Thyroid gland (tissue), 4 donors: ENCODE results near the gene MRPL41. TPM values are rescaled to one million over a fixed set of nuclear protein-coding genes. Genes with fewer than 3 reads are reported as not detected.
"Not testable (repeated sequence)": the region's sequence is repeated elsewhere in the genome, so short reads cannot be mapped to it uniquely, and the experiment has no call there.

Experiments used
- DNase-seq, 2 donors: peaks; one replicate each; pipeline ENCODE4 v3.0.0-alpha.2; 2019
- H3K27ac ChIP-seq, 3 donors: fragments of 200-600 bp; sonication (generic); 1 replicate in 2 of 3; 2 replicates in 1 of 3; pipeline ENCODE4 v1.5.1; 2016 to 2019; ENCODE audit warnings: mild to moderate bottlenecking in 1 of 3, moderate library complexity in 1 of 3
- H3K27me3 ChIP-seq: fragments of 200-600 bp; sonication (generic); one replicate; pipeline ENCODE4 v1.5.1; 2019
- H3K36me3 ChIP-seq, 2 donors: fragments of 200-600 bp; sonication (generic); one replicate each; pipeline ENCODE4 v1.5.1; 2016 to 2019
- H3K4me1 ChIP-seq, 2 donors: fragments of 200-600 bp; sonication (generic); one replicate each; pipeline ENCODE4 v1.5.1; 2017 to 2019
- H3K4me3 ChIP-seq, 3 donors: fragments of 200-600 bp; sonication (generic); replicated peaks in 1 of 3; 1 replicate in 2 of 3; 2 replicates in 1 of 3; pipeline ENCODE4 v1.5.1; 2016; ENCODE audit warnings: mild to moderate bottlenecking in 1 of 3
- H3K9me3 ChIP-seq: fragments of 200-600 bp; sonication (generic); one replicate; pipeline ENCODE4 v1.5.1; 2017
- POLR2A ChIP-seq, 2 donors: fragments of 450-650 bp; IDR thresholded peaks; one replicate each; pipeline ENCODE4 v1.6.1; 2017; ENCODE audit warnings: antibody characterized with exemption in 2 of 2, mild to moderate bottlenecking in 2 of 2, moderate library complexity in 1 of 2
- WGBS, 2 donors: methylation state at CpG; one replicate each; pipeline ENCODE4 v1.1.5; 2017; 5-methylcytosine and 5-hydroxymethylcytosine counted together
- intact Hi-C: fragments of 100-400 bp; cut with DNase I; formaldehyde crosslinking; loops from one replicate; pipeline ENCODE4 v1.15.1; 2023
- total RNA-seq, 4 donors: library from RNA; depleted of rRNA; stranded (reverse); fragments of >200 nt; gene quantifications; one replicate each; pipeline ENCODE4 v1.2.3, GENCODE V29; 2016
- TF ChIP-seq, protein P1 (sequence below), 6 experiments: fragments of 200-600 bp in 3 of 6; fragments of 450-650 bp in 3 of 6; sonication (generic) in 3 of 6; IDR thresholded peaks; one replicate each; pipeline ENCODE4 v1.5.1; 2016 to 2019; ENCODE audit warnings: antibody characterized with exemption in 6 of 6, mild to moderate bottlenecking in 2 of 6, inconsistent platforms in 1 of 6, moderate library complexity in 1 of 6

Gene MRPL41
- total RNA-seq, 4 donors from 2014 or later, result 24.5 to 67.2 (median 47.7) TPM

DNA sequence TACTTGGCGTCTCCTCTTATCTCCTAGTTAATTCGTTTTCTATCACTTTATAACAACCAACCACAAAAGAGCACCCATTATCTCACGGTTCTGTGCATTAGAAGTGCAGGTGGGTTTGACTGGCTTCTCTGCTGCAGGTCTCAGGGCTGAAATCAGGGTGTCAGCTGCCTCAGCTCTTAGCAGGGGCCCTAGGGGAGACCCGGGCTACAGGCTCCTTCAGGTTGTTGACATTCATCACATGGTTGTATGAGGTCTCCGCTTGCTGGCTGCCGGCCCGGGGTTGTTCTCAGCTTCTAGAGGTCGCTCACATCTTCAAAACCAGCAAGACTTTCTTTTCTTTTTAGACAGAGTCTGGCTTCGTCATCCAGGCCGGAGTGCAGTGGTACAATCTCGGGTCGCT is 41.5 kb downstream of the MRPL41 start:
- H3K27me3 ChIP-seq, result no peaks in the 10 kb centered on the region
- peak overlapping the region; percentile 0 to 78 (median 68) for H3K27ac ChIP-seq
- H3K4me1 ChIP-seq, result peaks cover 10 to 31% of the 10 kb centered on the region in 2 donors
- H3K4me3 ChIP-seq, result no peak overlapping the region
- no peaks in the 10 kb centered on the region for H3K36me3 ChIP-seq
- DNase-seq, result peak; percentile 93 to 94
- intact Hi-C loops, result no loop called here
- no peaks in the 10 kb centered on the region for H3K9me3 ChIP-seq
- WGBS, 2 donors, result 29 to 54% methylated on average over 12 of the region's 12 CpGs
- no peak for TF ChIP-seq POLR2A (IDR thresholded peaks at IDR 0.05)
- TF ChIP-seq, protein P1, sequence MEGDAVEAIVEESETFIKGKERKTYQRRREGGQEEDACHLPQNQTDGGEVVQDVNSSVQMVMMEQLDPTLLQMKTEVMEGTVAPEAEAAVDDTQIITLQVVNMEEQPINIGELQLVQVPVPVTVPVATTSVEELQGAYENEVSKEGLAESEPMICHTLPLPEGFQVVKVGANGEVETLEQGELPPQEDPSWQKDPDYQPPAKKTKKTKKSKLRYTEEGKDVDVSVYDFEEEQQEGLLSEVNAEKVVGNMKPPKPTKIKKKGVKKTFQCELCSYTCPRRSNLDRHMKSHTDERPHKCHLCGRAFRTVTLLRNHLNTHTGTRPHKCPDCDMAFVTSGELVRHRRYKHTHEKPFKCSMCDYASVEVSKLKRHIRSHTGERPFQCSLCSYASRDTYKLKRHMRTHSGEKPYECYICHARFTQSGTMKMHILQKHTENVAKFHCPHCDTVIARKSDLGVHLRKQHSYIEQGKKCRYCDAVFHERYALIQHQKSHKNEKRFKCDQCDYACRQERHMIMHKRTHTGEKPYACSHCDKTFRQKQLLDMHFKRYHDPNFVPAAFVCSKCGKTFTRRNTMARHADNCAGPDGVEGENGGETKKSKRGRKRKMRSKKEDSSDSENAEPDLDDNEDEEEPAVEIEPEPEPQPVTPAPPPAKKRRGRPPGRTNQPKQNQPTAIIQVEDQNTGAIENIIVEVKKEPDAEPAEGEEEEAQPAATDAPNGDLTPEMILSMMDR (IDR thresholded peaks at IDR 0.05), result no peak

DNA sequence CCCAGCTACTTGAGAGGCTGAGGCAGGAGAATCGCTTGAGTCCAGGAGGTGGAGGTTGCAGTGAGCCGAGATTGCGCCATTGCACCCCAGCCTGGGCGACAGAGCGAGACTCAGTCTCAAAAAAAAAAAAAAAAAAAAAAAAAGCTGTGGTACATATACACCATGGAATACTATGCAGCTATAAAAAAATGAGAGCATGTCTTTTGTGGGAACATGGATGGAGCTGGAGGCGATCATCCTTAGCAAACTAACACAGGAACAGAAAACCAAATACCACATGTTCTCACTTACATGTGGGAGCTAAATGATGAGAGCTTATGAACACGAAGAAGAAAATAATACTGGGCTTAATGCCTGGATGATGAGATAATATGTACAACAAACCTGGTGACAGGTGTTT is 44.9 kb downstream of the MRPL41 start:
- H3K27ac ChIP-seq, H3K36me3 ChIP-seq, H3K27me3 ChIP-seq, DNase-seq, intact Hi-C loops, H3K9me3 ChIP-seq, H3K4me3 ChIP-seq: not testable (repeated sequence)
- 95 to 96% methylated on average over 7 of the region's 7 CpGs for WGBS, 2 donors
- peaks cover 0 to 15% of the 10 kb centered on the region in 2 donors for H3K4me1 ChIP-seq

DNA sequence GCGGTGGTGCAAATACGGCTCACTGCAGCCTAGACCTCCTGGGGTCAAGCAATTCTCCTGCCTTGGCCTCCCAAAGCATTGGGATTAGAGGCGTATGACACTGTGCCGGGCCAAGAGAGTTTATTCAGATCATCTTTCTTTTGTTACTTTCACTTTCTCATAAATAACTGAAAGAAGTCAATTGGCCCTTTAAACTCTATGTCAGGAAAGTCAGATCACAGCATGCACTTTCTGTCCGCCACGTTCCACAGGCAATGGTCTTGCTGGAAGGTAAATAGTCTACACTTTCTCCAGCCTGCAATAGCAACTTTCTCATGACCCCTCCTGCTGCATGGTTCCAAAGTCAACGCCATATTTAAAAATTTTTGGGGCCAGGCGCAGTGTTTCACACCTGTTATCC is 47.3 kb downstream of the MRPL41 start:
- H3K4me1 ChIP-seq, result peaks cover 0 to under 1% of the 10 kb centered on the region in 2 donors
- no peak for DNase-seq
- no peaks in the 10 kb centered on the region for H3K9me3 ChIP-seq
- no peaks in the 10 kb centered on the region for H3K36me3 ChIP-seq
- H3K27ac ChIP-seq, result no peak overlapping the region
- intact Hi-C loops, result no loop called here
- H3K27me3 ChIP-seq, result no peaks in the 10 kb centered on the region
- no peak for TF ChIP-seq POLR2A (IDR thresholded peaks at IDR 0.05)
- TF ChIP-seq, protein P1 (IDR thresholded peaks at IDR 0.05), result no peak
- 78 to 81% methylated on average over 8 of the region's 8 CpGs for WGBS, 2 donors
- H3K4me3 ChIP-seq, result no peak overlapping the region

Other genes with a start within 250 kb of the MRPL41 start
- 10 to 100 TPM in 1 of 4 donors, 1 to 10 TPM in 3; 1.8 to 10.2 (median 6.8) TPM for gene NRARP, start 249.6 kb upstream of the MRPL41 start, total RNA-seq
- 10 to 100 TPM; 13.0 to 32.0 (median 26.6) TPM for gene EXD3, start 128.7 kb upstream of the MRPL41 start, total RNA-seq
- 10 to 100 TPM in 2 of 4 donors, 1 to 10 TPM in 2; 5.4 to 16.6 (median 10.0) TPM for gene NOXA1, start 128.5 kb upstream of the MRPL41 start, total RNA-seq
- under 1 TPM in 2 of 4 donors, not detected in 2; 0.29 to 0.78 TPM for gene ENTPD8, start 110.5 kb upstream of the MRPL41 start, total RNA-seq
- gene NSMF, start 92.5 kb upstream of the MRPL41 start, total RNA-seq, result 10 to 100 TPM; 50.1 to 58.5 (median 54.2) TPM
- 10 to 100 TPM; 10.1 to 23.6 (median 11.6) TPM for gene PNPLA7, start 1.5 kb upstream of the MRPL41 start, total RNA-seq
- gene DPH7, start 27.0 kb downstream of the MRPL41 start, total RNA-seq, result 10 to 100 TPM; 20.8 to 47.4 (median 34.1) TPM
- 10 to 100 TPM in 1 of 4 donors, 1 to 10 TPM in 3; 8.7 to 14.3 (median 9.5) TPM for gene ZMYND19, start 38.6 kb downstream of the MRPL41 start, total RNA-seq
- gene ARRDC1, start 53.8 kb downstream of the MRPL41 start, total RNA-seq, result 10 to 100 TPM; 45.6 to 66.2 (median 61.2) TPM
- 10 to 100 TPM; 56.8 to 99.5 (median 94.4) TPM for gene EHMT1, start 67.1 kb downstream of the MRPL41 start, total RNA-seq